A549 (cell line): ENCODE results near the gene KEAP1.

Experiments
- BHLHE40 ChIP-seq: IDR thresholded peaks from 2 replicates; pipeline ENCODE4 v1.6.1; 2012; ENCODE audit warnings: low read depth, low read length, inconsistent platforms
- CHD2 ChIP-seq: fragments of 150-350 bp; IDR thresholded peaks from 2 replicates; pipeline ENCODE4 v1.6.1; 2014; ENCODE audit warnings: low read length; ENCODE audit not compliant: partially characterized antibody
- CTCF ChIP-seq: fragments of >200 bp; sonication (Bioruptor Twin); formaldehyde crosslinking; IDR thresholded peaks from 3 replicates; pipeline ENCODE4 v1.5.1; 2016
- E2F6 ChIP-seq: IDR thresholded peaks from 2 replicates; pipeline ENCODE4 v1.6.1; 2012; ENCODE audit warnings: low read depth, borderline replicate concordance
- EP300 ChIP-seq, 2 experiments: fragments of >200 bp; sonication (Bioruptor Twin); formaldehyde crosslinking; IDR thresholded peaks; 2 replicates in 1 of 2; 3 replicates in 1 of 2; pipeline ENCODE4 v1.6.1; 2016 to 2017
- FOSL2 ChIP-seq, 2 experiments: fragments of 450-650 bp in 1 of 2; fragments of >200 bp in 1 of 2; sonication (Bioruptor Twin) in 1 of 2; formaldehyde crosslinking; IDR thresholded peaks; 2 replicates each; pipeline versions ENCODE4 v1.5.0 to v1.6.1; 2016 to 2020; ENCODE audit warnings: mild to moderate bottlenecking in 1 of 2, moderate library complexity in 1 of 2
- POLR2AphosphoS2 ChIP-seq: conservative IDR thresholded peaks from 2 replicates; pipeline ENCODE4 v1.6.1; 2012; ENCODE audit warnings: low read length, improper control_type of control experiment, inconsistent platforms
- RAD21 ChIP-seq, 2 experiments: fragments of >200 bp in 1 of 2; sonication (Bioruptor Twin) in 1 of 2; formaldehyde crosslinking in 1 of 2; IDR thresholded peaks in 1 of 2; conservative IDR thresholded peaks in 1 of 2; 2 replicates in 1 of 2; 3 replicates in 1 of 2; pipeline ENCODE4 v1.6.1; 2012 to 2018; ENCODE audit warnings: inconsistent platforms in 1 of 2
- SREBF2 ChIP-seq: fragments of 450-650 bp; IDR thresholded peaks from 2 replicates; pipeline ENCODE4 v1.6.1; 2014; ENCODE audit warnings: mild to moderate bottlenecking, moderate library complexity

GRCh38 chr19:10468133-10468532 lies 35.0 kb downstream of the KEAP1 start:
- TF ChIP-seq CTCF (no peak), E2F6 (no peak), RAD21 (conservative IDR thresholded peaks at IDR 0.05 in 1 of 2, IDR thresholded peaks at IDR 0.05 in 1 of 2) (no peak), BHLHE40 (no peak), POLR2AphosphoS2 (no peak), EP300 (IDR thresholded peaks at IDR 0.05) (no peak), SREBF2 (no peak), CHD2 (no peak), FOSL2 (IDR thresholded peaks at IDR 0.05) (no peak), FOSL2 (CRISPR knock-in tag; IDR thresholded peaks at IDR 0.05) (no peak)
